NCI-H2227 (cell line): ENCODE data around the gene RAPSN.

Source experiments
- DNase-seq: peaks from one replicate; lab custom pipeline; 2025; ENCODE audit not compliant: unreplicated experiment; lab: John Stamatoyannopoulos, UW

The RAPSN gene

GRCh38 chr11:47409440-47410369, 39.2 kb downstream of the RAPSN start:
- peak; percentile 21 for DNase-seq

- DNase-seq, result no peak
Measured at GRCh38 chr11:47408598-47409439, 40.1 kb downstream of the RAPSN start.

- DNase-seq, result peak; percentile 96
Measured at GRCh38 chr11:47407746-47408590, 41.0 kb downstream of the RAPSN start, which contains the start of gene SLC39A13. SLC39A13 (plus strand) TSS chr11:47408590; CDS start chr11:47410095, 1,505 bp downstream.

GRCh38 chr11:47406896-47407745, 41.8 kb downstream of the RAPSN start:
- DNase-seq, result no peak

GRCh38 chr11:47403571-47403970, 45.4 kb downstream of the RAPSN start:
- no peak for DNase-seq

GRCh38 chr11:47403135-47403534, 45.8 kb downstream of the RAPSN start:
- no peak for DNase-seq

GRCh38 chr11:47400768-47401279, 48.1 kb downstream of the RAPSN start:
- DNase-seq, result no peak

- DNase-seq, result no peak
Measured at GRCh38 chr11:47399860-47400767, 48.8 kb downstream of the RAPSN start.

GRCh38 chr11:47398551-47398950, 50.4 kb downstream of the RAPSN start:
- DNase-seq, result no peak

GRCh38 chr11:47398011-47398410, 50.9 kb downstream of the RAPSN start:
- no peak for DNase-seq

GRCh38 chr11:47396049-47396320, 53.0 kb downstream of the RAPSN start:
- DNase-seq, result no peak

- DNase-seq, result no peak
Measured at GRCh38 chr11:47395223-47396048, 53.5 kb downstream of the RAPSN start.

- DNase-seq, result no peak
Measured at GRCh38 chr11:47394322-47395222, 54.4 kb downstream of the RAPSN start.

GRCh38 chr11:47394050-47394321, 55.0 kb downstream of the RAPSN start:
- no peak for DNase-seq

- no peak for DNase-seq
Measured at GRCh38 chr11:47393163-47394049, 55.5 kb downstream of the RAPSN start.

- DNase-seq, result no peak
Measured at GRCh38 chr11:47392546-47393162, 56.3 kb downstream of the RAPSN start.
